C4-2B (cell line): ENCODE data around the gene TCEANC.

Source experiments
- ZFX ChIP-seq: fragments of 450-650 bp; IDR thresholded peaks from 2 replicates; pipeline ENCODE4 v1.6.1; 2017
- TF ChIP-seq, protein P1 (sequence below): fragments of 450-650 bp; conservative IDR thresholded peaks from 2 replicates; pipeline ENCODE4 v1.5.1; 2017; ENCODE audit warnings: mild to moderate bottlenecking

DNA sequence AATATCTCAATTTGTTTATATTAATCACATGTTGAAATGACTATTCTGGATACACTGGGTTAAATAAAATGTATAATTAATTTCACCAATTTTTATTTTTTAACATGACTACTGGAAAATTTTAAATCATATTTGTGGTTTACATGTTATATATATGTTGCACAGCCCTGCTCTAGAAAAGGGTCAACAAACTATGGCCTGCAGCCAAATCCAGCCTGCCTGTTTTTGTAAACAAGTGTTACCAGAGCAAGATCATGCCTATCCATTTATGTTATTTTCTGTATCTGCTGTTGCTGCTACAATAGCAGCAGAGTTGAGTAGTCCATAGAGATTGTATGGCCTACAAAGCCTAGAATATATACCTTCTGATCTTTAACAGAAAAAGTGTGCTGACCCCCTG is 1.2 kb downstream of the TCEANC start:
- TF ChIP-seq, protein P1, sequence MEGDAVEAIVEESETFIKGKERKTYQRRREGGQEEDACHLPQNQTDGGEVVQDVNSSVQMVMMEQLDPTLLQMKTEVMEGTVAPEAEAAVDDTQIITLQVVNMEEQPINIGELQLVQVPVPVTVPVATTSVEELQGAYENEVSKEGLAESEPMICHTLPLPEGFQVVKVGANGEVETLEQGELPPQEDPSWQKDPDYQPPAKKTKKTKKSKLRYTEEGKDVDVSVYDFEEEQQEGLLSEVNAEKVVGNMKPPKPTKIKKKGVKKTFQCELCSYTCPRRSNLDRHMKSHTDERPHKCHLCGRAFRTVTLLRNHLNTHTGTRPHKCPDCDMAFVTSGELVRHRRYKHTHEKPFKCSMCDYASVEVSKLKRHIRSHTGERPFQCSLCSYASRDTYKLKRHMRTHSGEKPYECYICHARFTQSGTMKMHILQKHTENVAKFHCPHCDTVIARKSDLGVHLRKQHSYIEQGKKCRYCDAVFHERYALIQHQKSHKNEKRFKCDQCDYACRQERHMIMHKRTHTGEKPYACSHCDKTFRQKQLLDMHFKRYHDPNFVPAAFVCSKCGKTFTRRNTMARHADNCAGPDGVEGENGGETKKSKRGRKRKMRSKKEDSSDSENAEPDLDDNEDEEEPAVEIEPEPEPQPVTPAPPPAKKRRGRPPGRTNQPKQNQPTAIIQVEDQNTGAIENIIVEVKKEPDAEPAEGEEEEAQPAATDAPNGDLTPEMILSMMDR: no peak
- TF ChIP-seq ZFX: no peak
